Measurements from ENCODE around the gene MIDN. TPM values are rescaled to one million over a fixed set of nuclear protein-coding genes. Genes with fewer than 3 reads are reported as not detected.

MIDN gene
- total and polyA plus RNA-seq, 10 of the 15 experiments (the other 5 are each of a cell fraction or from before 2014, with no cell fraction given) = 0.38 to 51.5 (median 7.2) TPM

GRCh38 chr19:1275976-1276627, 27.7 kb downstream of the MIDN start (continued):
- TF ChIP-seq RAD21 (IDR thresholded peaks at IDR 0.05; ENCODE audit: insufficient read depth, low read depth, low read length) (no peak), KAT2A (conservative IDR thresholded peaks at IDR 0.05; ENCODE audit: control insufficient read depth, low read depth, low read length) (no peak), ESRRA (IDR thresholded peaks at IDR 0.05; ENCODE audit: low read length) (no peak), ATF7 (IDR thresholded peaks at IDR 0.05; ENCODE audit: low read depth) (peak; percentile 68), USF2 (IDR thresholded peaks at IDR 0.05; ENCODE audit: borderline replicate concordance, low read depth, low read length) (no peak), TCF3 (IDR thresholded peaks at IDR 0.05; ENCODE audit: borderline replicate concordance, insufficient read depth, low read depth, low read length) (0 out of 2 replicates have a peak, but pooled peaks have one; percentile 35), SP1 (IDR thresholded peaks at IDR 0.05; ENCODE audit: low read depth, low read length) (no peak), MXI1 (IDR thresholded peaks at IDR 0.05; ENCODE audit: low read depth, low read length) (peak; percentile 15; the same call in 1 of the 2 replicates), E4F1 (IDR thresholded peaks at IDR 0.05; ENCODE audit: borderline replicate concordance, partially characterized antibody) (no peak), SIN3A (IDR thresholded peaks at IDR 0.05; ENCODE audit: low read depth, low read length) (0 out of 2 replicates have a peak, but pooled peaks have one; percentile 64), NBN (IDR thresholded peaks at IDR 0.05) (peak; percentile 54; the same call in 1 of the 2 replicates), NFYA (IDR thresholded peaks at IDR 0.05; ENCODE audit: borderline replicate concordance, low read depth, low read length) (no peak), PKNOX1 (IDR thresholded peaks at IDR 0.05) (no peak), REST (IDR thresholded peaks at IDR 0.05; ENCODE audit: low read depth, low read length) (no peak), EGR1 (IDR thresholded peaks at IDR 0.05; ENCODE audit: borderline replicate concordance in 1 of 2, low read depth in 2 of 2, low read length in 2 of 2) (peak in 1 of 2 experiments; percentile 1; a peak in 2 of 3 replicates), NFYB (IDR thresholded peaks at IDR 0.05; ENCODE audit: insufficient read depth, low read depth, low read length) (no peak), PML (IDR thresholded peaks at IDR 0.05; ENCODE audit: low read length) (peak; percentile 27; the same call in 1 of the 2 replicates), MLLT1 (IDR thresholded peaks at IDR 0.05) (0 out of 2 replicates have a peak, but pooled peaks have one; percentile 28), ZNF24 (IDR thresholded peaks at IDR 0.05) (no peak), BACH1 (IDR thresholded peaks at IDR 0.05; ENCODE audit: borderline replicate concordance) (no peak)

Measured in GM12878 (cell line).